Thoracic aorta endothelial cell (primary cell): Measurements from ENCODE around the gene HBA1. TPM values are rescaled to one million over a fixed set of nuclear protein-coding genes. Genes with fewer than 3 reads are reported as not detected.

Experiments
- small RNA-seq: library from RNA; depleted of rRNA; stranded (forward); fragments of <200 nt; gene quantifications from one replicate; pipeline ENCODE3, GENCODE V24; 2012
- total RNA-seq: library from RNA; depleted of rRNA; stranded (reverse); fragments of >200 nt; gene quantifications from 2 replicates; pipeline ENCODE4 v1.2.3, GENCODE V29; 2012

HBA1 gene
- total RNA-seq, result not detected in 2 replicates

GRCh38 chr16:176477-177382, at the start of gene HBA1:
Gene HBA1 (plus strand): TSS chr16:176680. CDS start chr16:176717, 37 bp downstream.

GRCh38 chr16:152141-153128, 24.0 kb upstream of the HBA1 start, which contains the start of gene HBZ:
Gene HBZ (plus strand): TSS chr16:152644. CDS start chr16:152910, 266 bp downstream.

GRCh38 chr16:165539-166374, 10.7 kb upstream of the HBA1 start, which contains the start of gene HBM:
Gene HBM (plus strand): TSS chr16:165978. CDS start chr16:165998, 20 bp downstream.

GRCh38 chr16:172374-172941, 4.0 kb upstream of the HBA1 start, which contains the start of gene HBA2:
Gene HBA2 (plus strand): TSS chr16:172876. CDS start chr16:172913, 37 bp downstream.

GRCh38 chr16:180101-180675, 3.7 kb downstream of the HBA1 start, which contains the start of gene HBQ1:
Gene HBQ1 (plus strand): TSS chr16:180459. CDS start chr16:180487, 28 bp downstream.

Small RNAs within 50 kb of the gene (small RNA-seq; reads per million reads assigned to genes)
- not detected for gene RF00019

Other genes starting within 250 kb of the HBA1 start
- 6.3 and 7.3 TPM in 2 replicates for gene POLR3K, start 123.1 kb upstream of the HBA1 start, total RNA-seq
- 26.7 and 29.0 TPM in 2 replicates for gene SNRNP25, start 122.9 kb upstream of the HBA1 start, total RNA-seq
- 26.2 and 26.3 TPM in 2 replicates for gene RHBDF1, start 104.0 kb upstream of the HBA1 start, total RNA-seq
- gene MPG, start 98.5 kb upstream of the HBA1 start, total RNA-seq, result 82.7 and 84.4 TPM in 2 replicates
- gene NPRL3, start 38.0 kb upstream of the HBA1 start, total RNA-seq, result 10.1 and 14.4 TPM in 2 replicates
- not detected in 2 replicates for gene HBZ, start 24.0 kb upstream of the HBA1 start, total RNA-seq
- not detected in 2 replicates for gene HBM, start 10.7 kb upstream of the HBA1 start, total RNA-seq
- gene HBA2, start 3.8 kb upstream of the HBA1 start, total RNA-seq, result not detected in 2 replicates
- gene HBQ1, start 3.8 kb downstream of the HBA1 start, total RNA-seq, result 0.40 TPM in 1 of 2 replicates, not detected in the other
- gene LUC7L, start 52.8 kb downstream of the HBA1 start, total RNA-seq, result 67.2 and 67.8 TPM in 2 replicates
- gene FAM234A, start 58.1 kb downstream of the HBA1 start, total RNA-seq, result 62.6 and 66.9 TPM in 2 replicates
- gene RGS11, start 99.3 kb downstream of the HBA1 start, total RNA-seq, result 3.1 and 3.6 TPM in 2 replicates
- 0.79 and 1.7 TPM in 2 replicates for gene ARHGDIG, start 103.9 kb downstream of the HBA1 start, total RNA-seq
- gene PDIA2, start 106.5 kb downstream of the HBA1 start, total RNA-seq, result 0.29 and 0.66 TPM in 2 replicates
- 19.8 and 20.8 TPM in 2 replicates for gene AXIN1, start 176.0 kb downstream of the HBA1 start, total RNA-seq
- 85.0 and 90.7 TPM in 2 replicates for gene MRPL28, start 193.9 kb downstream of the HBA1 start, total RNA-seq
- gene PGAP6, start 205.3 kb downstream of the HBA1 start, total RNA-seq, result 56.7 and 57.8 TPM in 2 replicates
- 71.9 and 83.6 TPM in 2 replicates for gene NME4, start 220.5 kb downstream of the HBA1 start, total RNA-seq
- 12.2 and 16.1 TPM in 2 replicates for gene DECR2, start 225.2 kb downstream of the HBA1 start, total RNA-seq
- gene RAB11FIP3, start 249.0 kb downstream of the HBA1 start, total RNA-seq, result 34.2 and 39.8 TPM in 2 replicates